ENCODE measurements around the gene LUM. TPM values are rescaled to one million over a fixed set of nuclear protein-coding genes. Genes with fewer than 3 reads are reported as not detected.

Gene LUM
- total and polyA plus RNA-seq, 2 experiments from 2014 or later = 0.27 TPM; not detected in 1

- TF ChIP-seq ZNF462 (CRISPR knock-in tag; IDR thresholded peaks at IDR 0.05) = no peak
- TF ChIP-seq EZH2 (IDR thresholded peaks at IDR 0.05; ENCODE audit: low read depth, unreplicated experiment) = no peak
- no peak for TF ChIP-seq STAT1 (IDR thresholded peaks at IDR 0.05; ENCODE audit: unreplicated experiment)
- no peak for TF ChIP-seq CTCF (conservative IDR thresholded peaks at IDR 0.05; ENCODE audit: low read depth in 2 of 2)
- no peak for TF ChIP-seq ZNF114 (CRISPR knock-in tag; IDR thresholded peaks at IDR 0.05)
- no peak for TF ChIP-seq EZH2phosphoT487 (IDR thresholded peaks at IDR 0.05; ENCODE audit: unreplicated experiment)
- no peak for TF ChIP-seq NANOG (IDR thresholded peaks at IDR 0.05; ENCODE audit: borderline replicate concordance)
These were observed 57.2 kb downstream of the LUM start (continued) for GRCh38 chr12:91053951-91054715.

Other genes with a start within 250 kb of the LUM start
- gene CCER1, start 156.3 kb downstream of the LUM start, total RNA-seq (2014; rRNA removed; shearing (Covaris generic)) = not detected in 2 replicates
- gene CCER1, start 156.3 kb downstream of the LUM start, polyA plus RNA-seq (2016; fragmentation: Nextera tagmentation; extraction: Ambion mirVana) = not detected in 2 replicates
- not detected in 2 replicates for gene EPYC, start 106.5 kb downstream of the LUM start, total RNA-seq (2014; rRNA removed; shearing (Covaris generic))
- not detected in 2 replicates for gene EPYC, start 106.5 kb downstream of the LUM start, polyA plus RNA-seq (2016; fragmentation: Nextera tagmentation; extraction: Ambion mirVana)
- not detected in 2 replicates for gene KERA, start 53.5 kb downstream of the LUM start, total RNA-seq (2014; rRNA removed; shearing (Covaris generic))
- not detected in 2 replicates for gene KERA, start 53.5 kb downstream of the LUM start, polyA plus RNA-seq (2016; fragmentation: Nextera tagmentation; extraction: Ambion mirVana)
- gene DCN, start 71.3 kb upstream of the LUM start, total RNA-seq (2014; rRNA removed; shearing (Covaris generic)) = not detected in 2 replicates
- gene DCN, start 71.3 kb upstream of the LUM start, polyA plus RNA-seq (2016; fragmentation: Nextera tagmentation; extraction: Ambion mirVana) = 0.21 TPM in 1 of 2 replicates, not detected in the other

Measured in GM23338 (cell line).